ENCODE data around the gene CAPN11.

CAPN11 gene

DNA sequence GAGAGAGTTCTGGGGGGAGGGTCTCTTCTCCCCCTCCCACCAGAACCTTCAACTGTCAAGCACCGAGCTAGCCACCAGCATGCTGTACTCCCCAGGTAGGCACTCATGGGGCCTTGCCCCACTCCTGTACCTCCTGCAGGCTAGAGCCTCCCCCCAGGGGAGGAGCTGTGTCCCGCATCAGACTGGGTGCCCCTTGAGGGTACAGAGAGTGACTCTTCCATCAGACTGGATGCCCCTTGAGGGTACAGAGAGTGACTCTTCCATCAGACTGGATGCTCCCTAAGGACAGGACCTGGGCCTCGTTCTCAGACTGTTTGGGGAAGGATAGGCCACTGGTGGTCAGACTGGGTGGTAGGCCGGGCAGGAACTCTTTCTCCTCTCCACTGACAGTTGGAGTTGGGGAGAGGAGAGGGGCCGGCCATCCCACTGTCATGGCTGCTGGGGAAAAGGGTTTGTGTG is at the start of gene CAPN11:
CAPN11 (plus strand) TSS at position 51 of the 459 bp plus-strand sequence; CDS start at position 80, 29 bp downstream.
- H3K27ac ChIP-seq = peak within 1 kb of the TSS; percentile 95
- TF ChIP-seq, protein P1, sequence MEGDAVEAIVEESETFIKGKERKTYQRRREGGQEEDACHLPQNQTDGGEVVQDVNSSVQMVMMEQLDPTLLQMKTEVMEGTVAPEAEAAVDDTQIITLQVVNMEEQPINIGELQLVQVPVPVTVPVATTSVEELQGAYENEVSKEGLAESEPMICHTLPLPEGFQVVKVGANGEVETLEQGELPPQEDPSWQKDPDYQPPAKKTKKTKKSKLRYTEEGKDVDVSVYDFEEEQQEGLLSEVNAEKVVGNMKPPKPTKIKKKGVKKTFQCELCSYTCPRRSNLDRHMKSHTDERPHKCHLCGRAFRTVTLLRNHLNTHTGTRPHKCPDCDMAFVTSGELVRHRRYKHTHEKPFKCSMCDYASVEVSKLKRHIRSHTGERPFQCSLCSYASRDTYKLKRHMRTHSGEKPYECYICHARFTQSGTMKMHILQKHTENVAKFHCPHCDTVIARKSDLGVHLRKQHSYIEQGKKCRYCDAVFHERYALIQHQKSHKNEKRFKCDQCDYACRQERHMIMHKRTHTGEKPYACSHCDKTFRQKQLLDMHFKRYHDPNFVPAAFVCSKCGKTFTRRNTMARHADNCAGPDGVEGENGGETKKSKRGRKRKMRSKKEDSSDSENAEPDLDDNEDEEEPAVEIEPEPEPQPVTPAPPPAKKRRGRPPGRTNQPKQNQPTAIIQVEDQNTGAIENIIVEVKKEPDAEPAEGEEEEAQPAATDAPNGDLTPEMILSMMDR (conservative IDR thresholded peaks at IDR 0.05) = no peak

DNA sequence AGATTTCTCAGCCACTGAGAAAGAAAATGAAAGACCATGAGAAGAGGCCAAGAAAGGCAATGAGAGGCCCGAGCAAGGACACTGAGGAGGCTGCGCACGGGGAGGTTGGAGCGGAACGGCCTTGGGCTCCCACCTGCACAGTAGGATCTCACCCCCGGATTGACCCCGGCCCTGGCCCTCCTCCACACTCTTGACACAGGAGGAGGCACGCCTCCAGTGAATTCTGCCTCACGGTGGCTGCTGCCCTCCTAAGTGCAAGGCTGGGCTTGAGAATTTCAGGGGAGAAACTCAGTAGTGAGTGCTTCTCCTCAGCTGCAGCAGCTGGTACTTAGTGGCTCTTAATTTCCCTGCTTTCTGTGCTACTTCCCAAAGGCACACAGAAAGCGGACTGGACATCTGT is 49.4 kb upstream of the CAPN11 start:
- peak overlapping the region; percentile 52 for H3K27ac ChIP-seq
- TF ChIP-seq, protein P1 (conservative IDR thresholded peaks at IDR 0.05) = no peak

DNA sequence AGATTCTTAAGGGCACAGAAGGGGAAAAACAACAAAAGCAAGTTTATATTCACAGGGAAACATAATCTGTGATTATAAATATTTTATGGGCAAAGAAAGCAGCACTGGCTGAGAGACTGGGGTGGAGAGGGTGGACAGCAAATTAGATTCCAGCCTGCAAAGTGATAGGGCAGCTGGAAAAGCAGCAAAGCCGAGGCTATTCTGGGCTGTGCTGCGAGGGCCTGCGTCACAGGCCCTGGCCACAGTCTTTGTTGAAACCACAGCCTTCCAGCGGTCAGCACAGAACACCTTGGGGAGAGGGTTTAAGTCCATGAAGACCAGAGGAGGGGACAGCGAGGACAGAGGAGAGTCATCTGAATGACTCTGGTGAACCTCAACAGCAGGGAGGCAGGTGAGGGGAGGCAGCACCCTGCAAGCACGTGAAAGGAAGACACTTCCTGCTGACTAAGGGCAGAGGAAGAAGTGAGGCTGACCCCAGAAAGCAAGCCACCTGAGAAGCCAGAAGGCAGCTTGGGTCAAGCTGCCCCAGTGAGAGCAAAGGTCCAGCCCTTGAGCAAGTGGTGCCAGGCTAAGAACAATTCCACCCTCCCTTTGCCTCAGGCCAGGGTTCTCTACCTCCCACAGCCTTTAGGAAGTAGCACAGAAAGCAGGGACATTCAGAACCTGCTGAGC is 48.5 kb upstream of the CAPN11 start:
- TF ChIP-seq, protein P1 (conservative IDR thresholded peaks at IDR 0.05) = no peak
- H3K27ac ChIP-seq = peak overlapping the region; percentile 52

DNA sequence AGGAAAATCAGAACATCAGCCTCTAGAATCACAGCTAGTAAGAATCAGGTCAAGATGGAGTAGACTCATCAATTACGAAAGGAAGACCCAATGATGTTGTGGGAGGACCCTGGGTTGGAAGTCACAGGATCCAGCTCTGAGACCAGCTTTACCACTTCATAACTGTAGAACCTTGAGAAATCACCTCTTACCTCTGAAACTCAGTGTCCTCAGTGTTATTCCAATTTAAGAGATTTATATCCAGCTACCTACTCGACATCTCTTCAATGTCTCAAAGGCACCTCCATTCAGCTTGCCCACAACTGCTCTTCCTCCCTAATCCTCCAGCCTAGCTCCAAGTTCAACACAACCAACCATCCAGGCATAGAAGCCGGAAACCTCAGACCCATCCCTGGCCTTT is 47.7 kb upstream of the CAPN11 start:
- peak overlapping the region; percentile 52 for H3K27ac ChIP-seq
- TF ChIP-seq, protein P1 (conservative IDR thresholded peaks at IDR 0.05) = no peak

DNA sequence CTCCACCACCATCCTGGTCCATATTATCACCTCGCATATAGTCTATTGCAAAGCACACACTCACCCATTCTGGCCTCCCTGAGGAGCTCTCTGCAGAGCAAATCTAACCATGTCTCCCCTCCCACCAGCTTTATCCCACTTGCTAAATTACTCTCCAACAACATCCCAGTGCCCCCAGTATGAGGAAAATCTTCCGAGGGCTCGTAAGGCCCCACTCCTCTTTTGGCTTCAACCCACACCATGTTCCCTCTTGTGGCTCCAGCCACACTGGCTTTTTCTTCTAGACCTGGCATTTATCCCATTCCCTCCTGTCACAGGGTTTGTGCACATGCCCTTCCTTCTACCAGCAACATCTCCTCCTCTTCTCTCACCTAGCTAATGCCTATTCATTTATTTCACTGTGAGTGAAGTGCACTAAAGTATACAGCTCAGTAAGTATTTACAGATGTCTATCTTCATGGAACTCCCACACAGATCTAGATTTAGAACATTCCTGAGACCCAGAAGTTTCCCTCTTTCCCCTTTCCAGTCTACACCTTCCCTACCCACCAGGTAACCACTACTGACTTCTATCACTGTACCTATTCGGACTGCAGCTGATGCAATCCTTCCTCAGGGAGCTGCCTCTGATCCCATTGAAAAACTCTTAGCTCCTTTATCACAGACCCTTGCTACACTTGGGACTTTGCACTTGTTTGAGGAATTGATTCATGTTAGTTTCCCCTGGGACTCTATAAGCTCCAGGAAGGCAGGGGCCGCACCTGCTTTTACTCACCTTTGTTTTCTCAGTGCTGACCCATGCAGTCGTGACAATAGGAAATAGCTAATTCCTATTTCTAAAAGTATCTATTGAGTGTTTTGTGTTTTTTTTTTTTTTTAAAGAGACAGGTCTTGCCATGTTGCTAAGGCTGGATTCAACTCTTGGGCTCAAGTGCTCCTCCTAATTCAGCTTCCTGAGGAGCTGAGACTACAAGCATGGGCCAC is 46.9 kb upstream of the CAPN11 start:
- TF ChIP-seq, protein P1 (conservative IDR thresholded peaks at IDR 0.05) = no peak
- peak overlapping the region; percentile 52 for H3K27ac ChIP-seq

DNA sequence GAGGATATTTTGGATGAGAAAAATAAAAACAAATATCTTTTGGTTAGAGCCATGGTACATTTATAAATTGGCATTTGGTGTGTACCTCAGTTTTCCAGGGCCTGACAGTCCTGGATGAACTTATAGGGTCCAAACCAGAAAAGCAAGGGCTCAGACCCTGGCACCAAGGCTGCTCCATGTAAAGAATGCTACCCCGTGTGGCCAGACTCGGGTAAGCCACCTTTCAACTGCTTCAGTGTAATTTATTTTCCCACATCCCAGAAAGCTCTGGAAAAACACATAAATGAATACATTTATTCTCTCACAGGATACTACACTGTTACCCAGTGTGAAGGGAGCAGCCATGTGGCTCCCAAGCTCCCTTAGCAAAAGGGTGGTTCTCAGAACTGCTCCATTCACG is 45.2 kb upstream of the CAPN11 start:
- TF ChIP-seq, protein P1 (conservative IDR thresholded peaks at IDR 0.05) = peak; percentile 41; the same call in 1 of the 2 replicates
- H3K27ac ChIP-seq = no peak overlapping the region

DNA sequence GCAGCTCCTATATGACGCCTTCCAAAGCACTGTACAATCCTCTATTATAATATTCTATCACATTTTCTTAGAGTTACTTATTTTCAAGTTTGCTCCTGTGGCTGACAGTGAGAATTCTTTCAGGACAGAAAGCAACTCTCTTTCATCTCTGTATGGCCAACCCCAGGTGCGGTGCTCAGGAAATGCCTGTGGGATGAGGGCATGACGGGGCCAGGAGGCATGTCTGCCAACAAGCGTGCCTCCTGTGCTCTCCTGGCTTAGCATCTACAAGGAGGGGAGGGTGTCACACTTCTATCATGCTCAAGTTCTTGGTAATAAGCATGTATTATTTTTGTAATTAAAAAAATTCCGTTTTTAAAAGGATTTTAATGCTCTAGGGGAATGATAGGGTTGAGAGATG is 42.8 kb upstream of the CAPN11 start:
- no peak overlapping the region for H3K27ac ChIP-seq
- TF ChIP-seq, protein P1 (conservative IDR thresholded peaks at IDR 0.05) = no peak

All from VCaP (cell line).